Nucleus accumbens (tissue), 56 donors: Measurements from ENCODE around the gene TRIM67.

ENCODE experiments used
- DNase-seq, 56 donors: peaks; one replicate each; lab custom pipeline; 2025; lab: John Stamatoyannopoulos, UW

Gene TRIM67

GRCh38 chr1:231231511-231231910 lies 69.7 kb downstream of the TRIM67 start:
- DNase-seq: no peak

DNA sequence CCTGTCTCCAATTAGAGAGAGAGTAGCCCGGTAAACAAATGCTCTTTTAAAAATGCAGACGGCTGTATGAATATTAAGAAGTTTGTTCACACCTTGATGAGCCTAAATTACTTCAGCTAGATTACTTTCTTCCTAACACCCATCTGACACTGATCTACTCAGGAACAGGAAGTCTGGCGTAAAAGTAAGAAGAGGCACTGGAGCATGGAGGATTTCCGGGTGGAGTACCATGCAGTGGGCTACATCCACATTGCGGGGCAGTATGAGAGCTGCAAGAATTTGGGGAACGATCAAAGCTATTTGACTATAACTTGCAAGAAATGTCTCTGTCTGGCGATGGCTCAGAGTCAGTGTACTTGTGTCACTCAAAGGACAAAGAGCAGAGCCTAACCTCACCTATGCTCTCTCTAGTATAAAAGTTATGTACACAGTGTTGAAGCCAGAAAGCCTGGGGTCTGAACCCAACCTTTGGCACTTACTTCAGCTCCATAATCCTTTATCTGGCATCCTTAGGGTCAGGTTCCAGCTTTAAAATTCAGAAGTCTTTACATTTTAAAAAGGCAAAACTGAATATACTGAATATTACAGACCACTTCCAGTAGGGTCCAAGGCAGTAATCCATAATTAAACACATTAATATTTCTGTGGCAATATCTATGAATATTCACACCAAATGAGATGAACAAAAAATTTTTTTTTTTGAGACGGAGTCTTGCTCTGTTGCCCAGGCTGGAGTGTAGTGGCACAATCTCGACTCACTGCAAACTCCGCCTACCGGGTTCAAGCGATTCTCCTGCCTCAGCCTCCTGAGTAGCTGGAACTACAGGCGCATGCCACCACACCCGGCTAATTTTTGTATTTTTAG lies 71.2 kb downstream of the TRIM67 start:
- DNase-seq: no peak

DNA sequence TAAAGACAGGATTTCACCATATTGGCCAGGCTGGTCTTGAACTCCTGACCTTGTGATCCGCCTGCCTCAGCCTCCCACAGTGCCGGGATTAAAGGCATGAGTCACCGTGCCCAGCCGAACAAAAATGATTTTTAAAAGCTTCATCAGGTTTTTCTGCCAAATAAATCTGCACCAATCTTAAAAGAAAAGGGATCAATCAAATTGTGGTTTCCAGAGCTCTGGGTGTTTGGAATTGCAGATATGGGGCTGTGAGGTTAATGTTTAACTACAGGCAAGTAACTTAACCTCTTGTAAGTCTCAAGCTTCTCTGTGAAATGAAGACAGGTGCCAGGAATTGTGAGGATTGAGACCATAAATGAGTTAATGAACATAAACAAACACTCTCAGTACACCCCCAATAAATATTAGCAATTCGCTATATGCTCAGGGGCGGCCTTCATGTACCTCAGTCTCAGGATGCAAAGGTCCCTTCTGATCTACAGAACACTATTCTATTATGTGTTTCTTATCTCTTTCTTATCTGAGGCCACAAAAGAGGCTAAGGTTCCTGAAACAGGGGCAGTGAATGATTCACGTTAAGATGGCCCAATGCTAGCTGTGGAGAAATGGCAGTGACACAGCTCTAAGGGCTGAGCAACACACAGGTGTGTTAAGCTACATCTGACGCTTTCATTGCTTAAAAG lies 72.0 kb downstream of the TRIM67 start:
- no peak for DNase-seq

DNA sequence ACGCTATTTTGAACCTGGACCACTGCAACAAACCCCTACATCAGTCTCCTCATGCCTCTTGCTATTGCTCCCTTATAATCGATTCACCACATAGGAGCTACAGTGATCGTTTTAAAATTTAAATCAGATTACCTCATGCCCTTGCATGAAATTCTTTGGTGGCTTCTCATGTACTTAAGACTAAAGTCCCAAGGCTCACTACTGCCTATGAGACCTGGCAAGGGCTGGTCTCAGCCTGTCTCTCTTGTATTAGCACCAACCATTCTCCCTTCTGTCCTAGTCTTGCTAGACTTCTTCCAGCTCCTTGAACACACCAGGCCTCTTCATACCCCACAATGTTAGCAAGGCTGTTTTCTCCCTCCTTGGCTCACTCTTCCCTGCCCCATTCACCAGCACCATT lies 72.6 kb downstream of the TRIM67 start:
- DNase-seq: no peak

DNA sequence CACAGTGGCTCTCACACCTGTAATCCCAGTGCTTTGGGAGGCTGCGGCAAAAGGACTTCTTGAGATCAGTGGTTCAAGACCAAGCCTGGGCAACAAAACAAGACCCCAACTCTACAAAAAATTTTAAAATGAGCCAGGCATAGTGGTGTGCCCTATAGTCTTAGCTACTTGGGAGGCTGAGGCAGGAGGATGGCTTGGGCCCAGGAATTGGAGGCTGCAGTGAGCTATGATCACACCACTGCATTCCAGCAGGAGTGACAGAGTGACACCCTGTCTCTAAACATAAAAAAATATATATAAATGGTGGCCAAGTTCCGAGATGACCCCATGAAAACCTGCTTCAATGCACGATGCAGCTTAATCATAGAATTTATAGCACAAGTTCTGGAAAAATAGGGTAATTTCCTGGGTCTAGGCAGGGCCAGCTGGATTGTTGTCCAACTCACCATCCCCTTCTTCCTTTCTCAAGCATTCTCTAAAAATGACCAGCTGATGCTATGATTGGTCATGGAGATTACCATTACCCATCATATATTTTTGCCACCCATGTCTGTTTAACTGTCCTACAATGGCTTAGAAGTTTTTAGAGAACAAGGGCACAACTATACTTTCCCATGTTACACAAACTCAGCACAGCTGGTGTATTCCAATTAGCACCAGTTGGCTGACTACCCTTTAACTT lies 73.8 kb downstream of the TRIM67 start:
- no peak for DNase-seq

DNA sequence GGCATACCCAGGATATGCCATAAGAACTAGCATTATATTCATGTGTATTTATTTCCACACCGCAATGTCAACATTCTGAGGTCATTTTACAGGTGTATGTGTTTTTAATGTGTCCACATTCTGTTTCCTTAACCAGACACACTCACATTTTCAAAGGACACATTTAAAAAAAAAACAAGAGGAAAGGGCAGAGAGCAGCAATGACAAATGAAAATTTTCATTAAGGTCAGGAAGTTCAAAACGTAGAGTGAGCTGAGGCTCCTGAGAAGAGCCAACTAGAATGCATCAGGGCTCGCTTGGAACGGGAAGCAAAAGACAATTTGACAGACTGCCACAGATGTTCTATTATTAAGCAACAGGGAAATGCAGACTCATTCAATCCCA lies 74.3 kb downstream of the TRIM67 start:
- DNase-seq: no peak

DNA sequence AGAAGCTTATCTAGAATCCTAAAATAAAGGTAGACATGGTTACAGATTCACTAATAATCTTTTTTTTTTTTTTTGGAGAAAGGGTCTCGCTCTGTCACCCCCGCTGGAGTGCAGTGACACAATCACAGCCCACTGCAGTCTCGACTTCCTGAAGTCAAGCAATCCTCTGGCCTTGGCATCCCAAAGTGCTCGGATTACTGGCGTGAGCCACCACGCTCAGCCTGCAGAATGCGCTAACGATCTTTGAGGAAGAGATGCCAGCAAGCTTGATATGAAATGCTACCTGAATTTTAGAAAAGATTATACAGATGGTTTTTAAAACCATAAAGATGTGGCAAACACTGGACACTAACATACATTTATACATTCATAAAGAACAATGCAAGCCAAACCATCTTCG lies 75.1 kb downstream of the TRIM67 start:
- no peak for DNase-seq

GRCh38 chr1:231238298-231238697 lies 76.4 kb downstream of the TRIM67 start:
- no peak for DNase-seq

GRCh38 chr1:231240531-231240882 lies 78.6 kb downstream of the TRIM67 start:
- DNase-seq: peak in 6 of 56 donors; percentile 18 to 70 (median 40)

- DNase-seq: peak in 54 of 56 donors; percentile 32 to 90 (median 78)
Measured at GRCh38 chr1:231240883-231241735, 79.3 kb downstream of the TRIM67 start, which contains the start of gene GNPAT. Gene GNPAT, plus strand, starts transcription at chr1:231241212. Its CDS starts 167 bp downstream, at chr1:231241379.

DNA sequence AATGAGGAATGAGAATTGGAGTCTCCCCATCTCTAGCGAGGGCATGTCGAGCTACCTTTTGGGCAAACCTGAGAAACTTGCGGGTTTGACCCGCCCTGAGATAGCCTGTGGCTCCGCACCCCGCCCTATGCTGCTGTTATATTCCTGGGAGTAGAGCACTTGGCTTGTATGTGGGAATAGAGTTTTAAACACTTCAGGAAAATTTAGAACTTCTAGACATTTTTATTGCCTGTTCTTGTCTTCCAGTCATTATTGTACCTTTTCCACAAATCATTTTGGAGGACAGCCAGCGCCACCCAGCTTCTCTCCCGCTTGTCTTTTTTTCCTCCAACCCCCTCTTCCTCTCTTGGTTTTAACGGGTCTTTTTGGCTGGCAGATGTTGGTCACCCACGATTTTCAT lies 79.9 kb downstream of the TRIM67 start:
- DNase-seq: peak in 11 of 56 donors; percentile 1 to 40 (median 9)

DNA sequence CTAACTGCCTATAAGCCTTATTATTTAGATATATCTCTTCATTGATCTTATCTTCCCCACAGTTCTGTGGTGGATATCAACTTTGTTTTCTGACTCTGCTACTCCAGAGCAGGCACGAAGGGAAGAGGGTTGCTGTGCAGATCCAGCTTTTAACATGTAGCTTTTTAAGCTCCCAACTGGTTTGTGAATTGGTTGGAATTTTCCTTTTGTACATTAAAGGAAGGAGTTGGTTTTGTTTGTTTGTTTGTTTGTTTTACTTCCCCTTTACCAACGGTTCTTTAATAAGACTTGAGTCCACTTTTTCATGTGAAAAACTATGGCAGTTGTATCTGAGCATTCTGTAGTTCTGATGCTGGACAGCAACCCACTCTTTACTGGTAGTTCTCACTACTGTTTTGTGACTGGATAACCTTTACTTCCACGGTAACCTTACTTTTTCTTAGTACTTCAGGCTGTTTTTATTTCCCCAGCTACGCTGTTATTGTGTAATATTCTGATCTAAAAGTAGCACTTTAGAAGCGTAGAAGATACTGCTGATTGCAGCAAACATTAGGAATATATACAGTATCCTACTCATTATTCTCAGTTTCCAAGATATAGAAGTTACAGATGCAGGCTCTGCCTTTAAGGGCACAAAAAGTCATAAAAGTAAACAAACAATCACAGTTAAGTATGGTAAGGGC lies 80.8 kb downstream of the TRIM67 start:
- DNase-seq: no peak

DNA sequence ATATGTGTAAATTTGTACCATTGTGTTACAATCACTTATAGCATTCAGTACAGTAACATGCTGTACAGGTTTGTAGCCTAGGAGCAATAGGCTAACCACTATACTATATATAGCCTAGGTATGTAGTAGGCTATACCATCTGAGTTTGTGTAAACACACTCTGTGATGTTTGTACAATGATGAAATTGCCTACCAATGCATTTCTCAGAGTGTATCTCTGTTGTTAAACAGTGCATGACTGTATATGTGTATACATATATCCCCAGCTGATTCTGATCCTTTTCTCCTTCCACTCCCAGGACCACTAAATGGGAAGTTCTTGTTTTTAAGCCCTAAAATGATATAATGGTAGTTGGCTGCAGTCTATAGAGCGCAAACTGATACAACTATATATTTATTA lies 86.9 kb downstream of the TRIM67 start:
- no peak for DNase-seq

DNA sequence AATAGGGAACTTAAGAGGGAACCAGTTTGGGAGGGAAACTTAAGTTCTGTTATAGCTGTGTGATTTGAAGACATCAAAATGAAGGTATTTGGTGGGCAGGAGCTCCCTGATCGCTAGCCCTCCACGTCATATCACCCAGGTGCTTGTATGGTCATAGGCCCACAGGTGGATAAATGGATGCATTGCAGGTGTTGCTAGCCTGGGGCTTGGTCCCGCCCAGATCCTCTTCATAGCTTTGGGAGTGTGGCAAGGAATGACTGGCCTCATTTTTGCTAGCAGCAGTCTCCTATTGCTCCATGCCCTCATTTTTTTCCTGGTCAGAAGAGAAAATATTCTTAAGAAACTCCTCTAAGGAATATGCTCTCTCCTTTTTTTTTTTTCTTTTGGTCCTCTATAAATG lies 90.5 kb downstream of the TRIM67 start:
- DNase-seq: no peak

DNA sequence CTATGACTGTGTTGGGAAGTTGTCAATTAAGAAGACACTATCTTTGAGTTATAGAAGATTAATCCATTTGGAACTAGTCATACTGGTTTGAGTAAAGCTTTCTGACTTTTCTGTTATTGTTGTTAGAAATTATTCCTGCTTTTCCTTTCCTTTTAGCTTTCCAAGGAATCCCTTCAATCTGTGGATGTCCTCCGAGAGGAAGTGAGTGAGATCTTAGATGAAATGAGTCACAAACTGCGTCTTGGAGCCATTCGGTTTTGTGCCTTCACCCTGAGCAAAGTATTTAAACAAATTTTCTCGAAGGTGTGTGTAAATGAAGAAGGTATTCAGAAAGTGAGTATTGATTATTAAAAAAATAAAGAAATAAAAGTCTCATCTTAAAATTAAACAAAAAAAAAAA lies 98.5 kb downstream of the TRIM67 start:
- DNase-seq: no peak

GRCh38 chr1:231264642-231265041 lies 102.8 kb downstream of the TRIM67 start:
- no peak for DNase-seq

DNA sequence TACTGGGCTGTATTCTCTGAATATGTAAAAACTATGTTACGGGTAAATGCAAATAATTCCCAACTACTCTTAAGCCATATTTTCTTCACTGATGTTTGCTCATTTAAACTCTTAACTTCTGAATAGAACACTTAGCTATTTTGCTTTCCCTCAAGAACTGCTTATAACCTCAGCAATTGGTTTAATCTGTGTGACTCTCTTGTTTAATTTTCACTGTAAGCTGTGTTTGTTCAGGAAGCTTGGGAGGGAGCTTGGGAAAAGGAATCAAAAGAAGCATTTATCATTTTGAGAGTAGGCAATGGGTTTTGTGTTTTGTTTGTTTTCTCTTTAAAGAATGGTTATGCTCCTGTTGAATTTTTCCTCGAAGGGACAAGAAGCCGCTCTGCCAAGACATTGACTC lies 103.5 kb downstream of the TRIM67 start:
- DNase-seq: no peak

DNA sequence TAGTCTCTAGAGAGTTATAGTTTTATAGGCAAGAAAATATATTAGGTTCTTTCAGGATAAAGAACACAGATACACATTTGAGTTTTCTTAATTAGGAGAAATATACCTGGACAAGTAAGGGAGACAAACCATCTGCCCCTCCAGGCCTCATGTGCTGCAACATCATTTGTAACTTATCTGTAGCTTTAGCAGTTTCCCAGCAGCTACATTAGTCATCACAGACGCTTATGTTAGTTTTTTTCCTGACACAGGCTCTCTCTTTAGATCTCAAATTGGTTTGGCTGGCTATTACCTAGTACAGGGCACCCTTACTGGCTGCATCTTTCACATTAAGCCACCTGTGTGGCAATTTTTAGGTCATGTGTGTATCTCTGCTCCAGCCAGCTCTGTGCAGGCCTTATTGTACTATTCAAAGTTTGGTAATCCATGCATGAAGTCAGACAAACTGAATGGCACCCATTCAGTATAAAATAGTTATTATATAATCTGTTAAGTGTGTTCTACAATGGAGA lies 105.0 kb downstream of the TRIM67 start:
- no peak for DNase-seq
